ENCODE results near the gene SFXN5. TPM values are rescaled to one million over a fixed set of nuclear protein-coding genes. Genes with fewer than 3 reads are reported as not detected.

SFXN5 gene
- total RNA-seq, 1 experiment from 2014 or later = 11.3 TPM

- Mint-ChIP-seq H3K27ac (ENCODE audit: unreplicated experiment) (no peak overlapping the region), H3K27me3 (ENCODE audit: unreplicated experiment) (peaks cover 88% of the 10 kb centered on the region), H3K4me1 (ENCODE audit: low read depth, unreplicated experiment) (peaks cover 20% of the 10 kb centered on the region), H3K4me3 (ENCODE audit: low read depth, unreplicated experiment) (no peak overlapping the region), H3K36me3 (ENCODE audit: insufficient read depth, unreplicated experiment) (no peaks in the 10 kb centered on the region), H3K9me3 (ENCODE audit: low read depth, unreplicated experiment) (no peaks in the 10 kb centered on the region)
- CTCF ChIA-PET = no interaction called here
- DNase-seq = no peak
- TF ChIP-seq CTCF (IDR thresholded peaks at IDR 0.05; ENCODE audit: unreplicated experiment) = no peak
- intact Hi-C loops (cut with micrococcal nuclease; ENCODE audit: unreplicated experiment) = no loop called here
- no TSS peak for BruUV-seq (replicated peaks)
These were observed 173.0 kb downstream of the SFXN5 start for GRCh38 chr2:72898585-72898906.

DNA sequence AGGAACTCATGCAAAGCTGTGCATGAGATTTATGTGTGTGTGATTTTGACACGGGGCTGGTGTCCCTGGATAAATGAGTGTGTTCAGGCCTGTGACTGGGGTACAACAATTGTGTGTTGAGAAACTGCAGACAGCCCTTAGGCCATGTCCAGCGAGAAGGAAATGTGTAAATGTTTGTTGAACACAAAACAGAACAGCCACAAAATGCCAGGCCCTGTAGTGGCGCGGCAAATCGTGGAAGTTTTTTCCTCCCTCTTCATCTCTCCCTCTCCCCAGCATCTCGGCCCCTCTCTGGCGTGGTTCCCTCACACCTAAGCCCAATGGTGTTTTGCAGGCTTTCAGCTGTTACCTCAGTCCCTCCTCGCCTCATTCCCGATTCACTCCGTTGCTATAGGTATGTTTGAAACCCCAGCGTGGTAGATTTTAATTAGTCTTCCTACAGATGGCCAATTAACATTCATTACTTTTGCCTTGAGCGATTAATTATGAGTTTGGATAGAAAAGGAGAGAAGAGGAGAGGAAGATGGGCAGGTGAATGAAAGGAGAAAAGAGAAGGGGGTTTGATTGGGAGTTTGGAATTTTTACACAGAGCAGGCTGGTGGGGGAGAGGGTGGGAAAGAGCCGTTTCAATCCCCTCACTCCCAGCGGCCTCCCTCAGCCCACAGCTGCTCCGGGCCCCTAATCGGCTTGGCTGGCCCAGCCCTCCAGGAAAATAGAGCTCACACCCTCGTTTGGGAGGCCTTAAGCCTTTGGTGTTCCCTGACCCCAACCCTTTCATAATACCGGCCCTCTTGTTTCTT, 173.5 kb downstream of the SFXN5 start:
- Mint-ChIP-seq H3K4me3 (ENCODE audit: low read depth, unreplicated experiment) (no peak overlapping the region), H3K4me1 (ENCODE audit: low read depth, unreplicated experiment) (peaks cover 20% of the 10 kb centered on the region), H3K27me3 (ENCODE audit: unreplicated experiment) (peaks cover 83% of the 10 kb centered on the region), H3K27ac (ENCODE audit: unreplicated experiment) (no peak overlapping the region), H3K9me3 (ENCODE audit: low read depth, unreplicated experiment) (no peaks in the 10 kb centered on the region), H3K36me3 (ENCODE audit: insufficient read depth, unreplicated experiment) (no peaks in the 10 kb centered on the region)
- intact Hi-C loops (cut with micrococcal nuclease; ENCODE audit: unreplicated experiment) = no loop called here
- no TSS peak for BruUV-seq (replicated peaks)
- DNase-seq = no peak
- no peak for TF ChIP-seq CTCF (IDR thresholded peaks at IDR 0.05; ENCODE audit: unreplicated experiment)
- CTCF ChIA-PET = no interaction called here

GRCh38 chr2:72896446-72896845, 175.1 kb downstream of the SFXN5 start:
- no peak for TF ChIP-seq CTCF (IDR thresholded peaks at IDR 0.05; ENCODE audit: unreplicated experiment)
- no TSS peak for BruUV-seq (replicated peaks)
- Mint-ChIP-seq H3K4me1 (ENCODE audit: low read depth, unreplicated experiment) (peaks cover 20% of the 10 kb centered on the region), H3K4me3 (ENCODE audit: low read depth, unreplicated experiment) (no peak overlapping the region), H3K36me3 (ENCODE audit: insufficient read depth, unreplicated experiment) (no peaks in the 10 kb centered on the region), H3K27me3 (ENCODE audit: unreplicated experiment) (peaks cover 67% of the 10 kb centered on the region), H3K27ac (ENCODE audit: unreplicated experiment) (no peak overlapping the region), H3K9me3 (ENCODE audit: low read depth, unreplicated experiment) (no peaks in the 10 kb centered on the region)
- intact Hi-C loops (cut with micrococcal nuclease; ENCODE audit: unreplicated experiment) = no loop called here
- CTCF ChIA-PET = interaction anchor here (1.4 kb wide), 1 partner anchor 9 kb away, joined by 5 read pairs; the partner anchor contains the start of gene SPR
- DNase-seq = no peak

DNA sequence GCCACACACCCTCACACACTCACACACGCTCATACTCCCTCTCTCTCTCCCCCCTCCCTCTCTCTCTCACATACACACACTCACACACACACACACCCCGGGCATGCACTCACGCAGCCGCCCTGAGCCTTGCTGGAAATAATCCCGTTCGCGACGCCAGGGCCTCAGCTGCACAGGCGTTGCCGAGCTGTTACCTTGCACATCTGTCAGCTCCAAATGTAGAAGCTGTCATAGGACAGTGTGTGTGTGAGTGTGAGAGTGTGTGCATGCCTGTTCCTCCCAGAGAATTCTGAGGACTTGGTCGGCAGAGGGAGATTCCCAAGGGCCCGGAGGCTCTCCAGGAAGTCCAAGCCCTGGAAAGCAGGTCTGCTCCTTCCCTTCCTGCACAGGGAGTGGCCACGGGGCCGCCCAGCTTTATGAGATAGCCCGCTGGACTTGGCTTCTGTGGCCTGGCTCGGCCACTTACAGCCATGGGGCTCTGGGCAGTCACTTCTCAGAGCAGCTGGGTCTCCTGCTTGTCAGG, 175.7 kb downstream of the SFXN5 start:
- peaks cover 23% of the 10 kb centered on the region for H3K4me1 Mint-ChIP-seq (ENCODE audit: low read depth, unreplicated experiment)
- no peaks in the 10 kb centered on the region for H3K9me3 Mint-ChIP-seq (ENCODE audit: low read depth, unreplicated experiment)
- CTCF ChIA-PET = interaction anchor here (0.6 to 1.4 kb wide), 4 partner anchors 8 to 107 kb away, joined by 3 to 5 read pairs (median 4); partner anchors contain the start of gene SPR
- no TSS peak for BruUV-seq (replicated peaks)
- H3K27ac Mint-ChIP-seq (ENCODE audit: unreplicated experiment) = no peak overlapping the region
- DNase-seq = no peak
- TF ChIP-seq CTCF (IDR thresholded peaks at IDR 0.05; ENCODE audit: unreplicated experiment) = no peak
- H3K36me3 Mint-ChIP-seq (ENCODE audit: insufficient read depth, unreplicated experiment) = no peaks in the 10 kb centered on the region
- intact Hi-C loops (cut with micrococcal nuclease; ENCODE audit: unreplicated experiment) = no loop called here
- peaks cover 61% of the 10 kb centered on the region for H3K27me3 Mint-ChIP-seq (ENCODE audit: unreplicated experiment)
- no peak overlapping the region for H3K4me3 Mint-ChIP-seq (ENCODE audit: low read depth, unreplicated experiment)
